ENCODE results near the gene CDC42BPA. TPM values are rescaled to one million over a fixed set of nuclear protein-coding genes. Genes with fewer than 3 reads are reported as not detected.

The CDC42BPA gene
- total RNA-seq, 1 experiment from 2014 or later = 30.1 TPM

DNA sequence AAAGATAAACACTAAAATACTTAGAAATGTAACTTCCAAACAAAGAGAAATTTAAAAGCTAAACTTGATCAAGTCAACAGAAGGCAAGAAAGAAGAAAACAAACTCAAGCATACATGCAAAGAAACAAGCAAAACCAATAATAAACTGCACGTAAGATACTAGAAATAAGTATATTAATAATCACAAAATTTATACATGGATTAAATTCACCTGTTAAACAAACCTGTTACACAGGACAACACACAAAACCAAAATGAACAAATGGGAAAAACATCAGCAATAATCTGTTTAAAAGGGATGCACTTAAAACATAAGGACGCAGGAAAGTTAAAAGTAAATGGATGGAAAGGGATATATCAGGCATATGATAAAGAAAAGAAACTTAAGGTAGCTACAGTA is 165.8 kb downstream of the CDC42BPA start:
- no peak overlapping the region for H4K8ac ChIP-seq (replicated peaks; ENCODE audit: insufficient read length, low read depth, low read length)
- H2BK20ac ChIP-seq (ENCODE audit: low read depth, low read length, poor library complexity, severe bottlenecking) = no peak overlapping the region
- DNase-seq = no peak
- H3K79me2 ChIP-seq (ENCODE audit: insufficient read depth, low read length) = no peaks in the 10 kb centered on the region
- peaks cover 0 to 2% (median 0%) of the 10 kb centered on the region in 3 experiments; a peak in 1 of 7 replicates for H3K36me3 Mint-ChIP-seq (ENCODE audit: insufficient read depth in 1 of 3, low read depth in 3 of 3)
- no peak overlapping the region for H3K14ac ChIP-seq (ENCODE audit: insufficient read depth, low read length)
- no peak overlapping the region for H2BK5ac ChIP-seq (ENCODE audit: insufficient read length, low read length)
- no peaks in the 10 kb centered on the region for H3K27me3 ChIP-seq (ENCODE audit: insufficient read depth, low read length)
- H3K18ac ChIP-seq (ENCODE audit: insufficient read length, low read depth, low read length) = no peak overlapping the region
- H3K4me1 ChIP-seq (ENCODE audit: insufficient read depth, low read length) = no peaks in the 10 kb centered on the region
- H3K4ac ChIP-seq (ENCODE audit: low read depth, low read length) = no peak overlapping the region
- H2BK12ac ChIP-seq (ENCODE audit: insufficient read length, low read depth, low read length) = no peak overlapping the region
- no peak overlapping the region for H2AFZ ChIP-seq (ENCODE audit: low read length)
- H3K27ac ChIP-seq (ENCODE audit: insufficient read length, low read depth, low read length) = no peak overlapping the region
- H3K4me3 Mint-ChIP-seq = no peak overlapping the region
- H3K79me1 ChIP-seq (ENCODE audit: insufficient read depth, low read depth, low read length, poor library complexity, severe bottlenecking) = no peaks in the 10 kb centered on the region
- no peak overlapping the region for H3T11ph ChIP-seq (ENCODE audit: low read length)
- no peak overlapping the region for H2BK15ac ChIP-seq (ENCODE audit: low read depth, low read length)
- no peak overlapping the region for H3K56ac ChIP-seq (ENCODE audit: insufficient read length, low read depth, low read length)
- H4K20me1 ChIP-seq (ENCODE audit: control insufficient read depth, insufficient read depth, insufficient read length) = no peaks in the 10 kb centered on the region
- H3K9ac ChIP-seq (ENCODE audit: extremely low read depth, insufficient read length, low read length) = no peak overlapping the region
- peaks cover 8 to 9% of the 10 kb centered on the region in 2 experiments for H3K4me1 Mint-ChIP-seq
- no peak overlapping the region for H2BK120ac ChIP-seq (ENCODE audit: low read depth, low read length, poor library complexity, severe bottlenecking)
- peak overlapping the region in 1 of 3 experiments; percentile 66; a peak in 2 of 7 replicates for H3K27ac Mint-ChIP-seq
- no peak overlapping the region for H3K23ac ChIP-seq (ENCODE audit: insufficient read length, low read depth, low read length)
- no peak overlapping the region for H2AK5ac ChIP-seq (ENCODE audit: insufficient read length, low read length)
- no peaks in the 10 kb centered on the region for H3K23me2 ChIP-seq (ENCODE audit: insufficient read length, low read depth, low read length, poor library complexity, severe bottlenecking)
- H3K9me3 Mint-ChIP-seq = no peaks in the 10 kb centered on the region
- H3K9me3 ChIP-seq (ENCODE audit: control insufficient read depth, low read depth, low read length) = no peaks in the 10 kb centered on the region
- no peak overlapping the region for H4K91ac ChIP-seq (ENCODE audit: insufficient read length, low read depth, low read length)
- no peaks in the 10 kb centered on the region for H3K27me3 Mint-ChIP-seq (ENCODE audit: low read depth)
- WGBS (ENCODE audit: extremely low coverage, insufficient read length, low lambda C conversion rate) = no CpG with 5 or more reads among the region's 2 CpGs
- H3K4me2 ChIP-seq (ENCODE audit: insufficient read depth, insufficient read length, low read length) = no peak overlapping the region
- H4K5ac ChIP-seq (ENCODE audit: insufficient read length, low read depth, low read length) = no peak overlapping the region
- no peak for TF ChIP-seq CTCF (conservative IDR thresholded peaks at IDR 0.05)

Measured in H9 (cell line).